HepG2 (cell line): ENCODE data around the gene GCN1.

Experiments used
- CTCF ChIP-seq: sonication (generic); formaldehyde crosslinking; IDR thresholded peaks from 2 replicates; pipeline ENCODE4 v1.5.0; 2020; ENCODE audit warnings: mild to moderate bottlenecking, missing genetic modification reagents, moderate library complexity
- GLI4 ChIP-seq: sonication (generic); formaldehyde crosslinking; IDR thresholded peaks from 2 replicates; pipeline ENCODE4 v1.5.1; 2020; ENCODE audit warnings: missing genetic modification reagents, mild to moderate bottlenecking, moderate library complexity, borderline replicate concordance
- HNRNPL ChIP-seq: fragments of 200-400 bp; formaldehyde crosslinking; IDR thresholded peaks from 2 replicates; pipeline ENCODE4 v1.6.1; 2017; ENCODE audit warnings: mild to moderate bottlenecking, low read depth, low read length
- MLXIP ChIP-seq: sonication (generic); formaldehyde crosslinking; IDR thresholded peaks from 2 replicates; pipeline ENCODE4 v1.9.0; 2021; ENCODE audit warnings: missing genetic modification reagents, borderline replicate concordance
- POLR2AphosphoS5 ChIP-seq: IDR thresholded peaks from 2 replicates; pipeline ENCODE4 v1.6.1; 2012; ENCODE audit warnings: low read depth, low read length
- TF ChIP-seq, protein P1 (sequence below): sonication (generic); formaldehyde crosslinking; IDR thresholded peaks from 2 replicates; pipeline ENCODE4 v1.4.0; 2020; ENCODE audit warnings: missing genetic modification reagents
- TF ChIP-seq, protein P2 (sequence below): sonication (generic); formaldehyde crosslinking; IDR thresholded peaks from 2 replicates; pipeline ENCODE4 v1.4.0; 2020; ENCODE audit warnings: missing genetic modification reagents

GRCh38 chr12:120116792-120117651 lies 77.5 kb downstream of the GCN1 start:
- TF ChIP-seq, protein P1, sequence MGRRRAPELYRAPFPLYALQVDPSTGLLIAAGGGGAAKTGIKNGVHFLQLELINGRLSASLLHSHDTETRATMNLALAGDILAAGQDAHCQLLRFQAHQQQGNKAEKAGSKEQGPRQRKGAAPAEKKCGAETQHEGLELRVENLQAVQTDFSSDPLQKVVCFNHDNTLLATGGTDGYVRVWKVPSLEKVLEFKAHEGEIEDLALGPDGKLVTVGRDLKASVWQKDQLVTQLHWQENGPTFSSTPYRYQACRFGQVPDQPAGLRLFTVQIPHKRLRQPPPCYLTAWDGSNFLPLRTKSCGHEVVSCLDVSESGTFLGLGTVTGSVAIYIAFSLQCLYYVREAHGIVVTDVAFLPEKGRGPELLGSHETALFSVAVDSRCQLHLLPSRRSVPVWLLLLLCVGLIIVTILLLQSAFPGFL, result no peak
- TF ChIP-seq POLR2AphosphoS5 (peak; percentile 89), HNRNPL (0 out of 2 replicates have a peak, but pooled peaks have one; percentile 10), MLXIP (CRISPR knock-in tag) (0 out of 2 replicates have a peak, but pooled peaks have one; percentile 48), CTCF (no peak), GLI4 (CRISPR knock-in tag) (peak; percentile 43; the same call in 1 of the 2 replicates)
- TF ChIP-seq, protein P2, sequence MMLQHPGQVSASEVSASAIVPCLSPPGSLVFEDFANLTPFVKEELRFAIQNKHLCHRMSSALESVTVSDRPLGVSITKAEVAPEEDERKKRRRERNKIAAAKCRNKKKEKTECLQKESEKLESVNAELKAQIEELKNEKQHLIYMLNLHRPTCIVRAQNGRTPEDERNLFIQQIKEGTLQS (CRISPR knock-in tag), result 0 out of 2 replicates have a peak, but pooled peaks have one; percentile 36
